ENCODE measurements around the gene ATAD3A.
A peak's percentile ranks its signal among the peaks of the same experiment; 100 is the strongest.
"Not testable (repeated sequence)": the region's sequence is repeated elsewhere in the genome, so short reads cannot be mapped to it uniquely, and the experiment has no call there.

ATAD3A gene

GRCh38 chr1:1511533-1512285 lies at the start of gene ATAD3A:
TSS of gene ATAD3A (plus strand) at chr1:1512162. CDS start at chr1:1512269, 107 bp downstream.
- DNase-seq (ENCODE audit: low read depth in 3 of 3, low spot score in 1 of 3), result peak; percentile 86 to 89 (median 88)

DNA sequence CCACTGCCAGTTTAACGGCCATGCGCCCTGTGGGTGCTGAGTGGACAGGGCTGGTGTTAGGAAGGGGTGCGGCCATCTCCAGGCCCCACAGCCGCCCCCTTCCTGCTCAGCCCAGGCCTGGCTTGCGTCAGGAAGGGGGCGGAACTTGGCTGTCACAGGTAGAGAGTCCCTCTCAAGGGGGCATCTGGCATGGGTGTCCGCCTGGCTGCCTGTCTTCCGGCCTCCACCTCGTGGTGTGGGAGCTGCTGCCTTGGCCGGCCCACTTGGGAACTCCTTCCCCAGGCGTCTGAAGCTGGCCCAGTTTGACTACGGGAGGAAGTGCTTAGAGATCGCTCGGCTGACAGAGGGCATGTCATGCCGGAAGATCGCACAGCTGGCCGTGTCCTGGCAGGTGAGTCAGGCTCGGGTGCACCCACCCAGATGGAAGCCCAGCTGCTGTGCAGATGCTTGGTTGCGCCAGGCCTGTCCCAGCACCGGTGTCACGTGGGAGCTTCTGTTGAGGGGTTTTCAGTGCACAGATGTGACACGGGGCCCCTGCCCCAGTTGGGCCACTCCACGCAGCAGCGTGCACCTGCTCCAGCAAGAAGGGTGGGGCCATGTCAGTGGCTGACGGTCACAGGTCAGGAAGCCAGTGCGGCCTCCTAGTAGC lies 49.5 kb upstream of the ATAD3A start:
- DNase-seq (ENCODE audit: low read depth in 3 of 3, low spot score in 1 of 3), result no peak

DNA sequence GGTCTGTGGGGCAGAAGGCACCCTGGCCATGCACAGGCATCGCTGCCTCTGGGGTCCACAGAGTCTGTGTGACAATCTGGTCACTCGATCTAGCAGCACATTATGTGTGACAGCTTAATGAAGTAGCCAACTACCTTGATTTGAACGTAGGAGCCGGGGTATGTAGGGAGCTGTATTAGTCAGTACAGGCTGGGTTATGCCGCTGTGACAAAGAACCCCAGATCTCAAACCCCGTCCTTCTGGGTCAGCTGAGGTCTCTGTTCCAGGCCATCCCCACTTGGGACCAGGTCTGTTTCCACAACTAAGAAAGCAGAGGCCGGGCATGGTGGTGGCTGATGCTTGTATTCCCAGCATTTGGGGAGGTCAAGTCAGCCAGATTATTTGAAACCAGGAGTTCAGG lies 48.6 kb upstream of the ATAD3A start:
- DNase-seq (ENCODE audit: low read depth in 3 of 3, low spot score in 1 of 3), result no peak

GRCh38 chr1:1468196-1468985 lies 43.6 kb upstream of the ATAD3A start:
- not testable (repeated sequence) for DNase-seq (ENCODE audit: low read depth in 3 of 3, low spot score in 1 of 3)

DNA sequence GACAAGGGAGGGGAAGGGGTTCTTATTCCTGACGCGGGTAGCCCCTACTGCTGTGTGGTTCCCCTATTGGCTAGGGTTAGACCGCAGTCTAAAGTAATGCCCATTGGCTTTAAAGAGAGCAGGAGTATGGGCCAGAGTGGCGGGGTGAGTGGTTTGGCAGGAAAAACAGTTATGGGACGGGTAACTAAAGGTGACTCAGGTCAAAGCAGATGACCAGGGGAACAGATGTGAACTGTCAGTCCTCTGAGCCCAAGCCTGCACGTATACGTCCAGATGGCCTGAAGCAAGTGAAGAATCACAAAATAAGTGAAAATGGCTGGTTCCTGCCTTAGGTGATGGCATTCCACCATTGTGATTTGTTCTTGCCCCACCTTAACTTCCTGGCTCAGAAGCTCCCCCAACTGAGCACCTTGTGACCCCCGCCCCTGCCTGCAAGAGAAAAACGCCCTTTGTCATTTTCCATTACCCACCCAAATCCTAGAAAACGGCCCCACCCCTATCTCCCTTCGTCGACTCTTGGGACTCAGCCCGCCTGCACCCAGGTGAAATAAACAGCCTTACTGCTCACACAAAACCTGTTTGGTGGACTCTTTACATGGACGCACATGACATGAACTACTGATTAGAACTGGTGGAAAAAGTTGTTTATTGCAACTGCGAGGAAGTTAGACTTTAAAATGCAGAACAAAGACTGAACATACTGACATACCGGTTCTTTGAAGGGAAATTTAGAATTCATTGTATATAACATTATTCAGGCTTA lies 41.2 kb upstream of the ATAD3A start:
- DNase-seq (ENCODE audit: low read depth in 3 of 3, low spot score in 1 of 3), result no peak

DNA sequence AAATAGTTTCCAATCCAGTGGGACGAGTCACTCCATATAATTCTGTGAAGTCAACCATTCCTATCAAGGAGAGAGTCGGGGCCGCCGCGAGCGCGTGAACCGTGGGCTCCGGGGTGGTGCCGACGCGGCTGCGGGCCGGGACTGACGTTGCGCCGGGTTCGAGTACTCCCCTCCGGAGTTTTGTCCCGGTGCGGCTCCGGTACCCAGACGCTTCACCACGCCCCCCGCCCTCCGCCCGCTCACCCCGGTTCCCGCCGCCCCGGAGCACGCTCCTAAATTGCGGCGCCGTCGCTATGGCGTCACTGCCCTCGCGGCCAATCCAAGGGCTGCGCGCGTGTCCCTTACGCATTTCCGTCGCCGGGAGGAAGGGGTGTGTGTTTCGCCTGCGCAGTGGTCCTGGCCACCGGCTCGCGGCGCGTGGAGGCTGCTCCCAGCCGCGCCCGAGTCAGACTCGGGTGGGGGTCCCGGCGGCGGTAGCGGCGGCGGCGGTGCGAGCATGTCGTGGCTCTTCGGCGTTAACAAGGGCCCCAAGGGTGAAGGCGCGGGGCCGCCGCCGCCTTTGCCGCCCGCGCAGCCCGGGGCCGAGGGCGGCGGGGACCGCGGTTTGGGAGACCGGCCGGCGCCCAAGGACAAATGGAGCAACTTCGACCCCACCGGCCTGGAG lies 40.4 kb upstream of the ATAD3A start, which contains the start of gene ATAD3B:
TSS of gene ATAD3B (plus strand) at position 377 of the 664 bp plus-strand sequence. CDS start at position 497, 120 bp downstream.
- DNase-seq (ENCODE audit: low read depth in 3 of 3, low spot score in 1 of 3), result peak; percentile 64 to 88 (median 81)

DNA sequence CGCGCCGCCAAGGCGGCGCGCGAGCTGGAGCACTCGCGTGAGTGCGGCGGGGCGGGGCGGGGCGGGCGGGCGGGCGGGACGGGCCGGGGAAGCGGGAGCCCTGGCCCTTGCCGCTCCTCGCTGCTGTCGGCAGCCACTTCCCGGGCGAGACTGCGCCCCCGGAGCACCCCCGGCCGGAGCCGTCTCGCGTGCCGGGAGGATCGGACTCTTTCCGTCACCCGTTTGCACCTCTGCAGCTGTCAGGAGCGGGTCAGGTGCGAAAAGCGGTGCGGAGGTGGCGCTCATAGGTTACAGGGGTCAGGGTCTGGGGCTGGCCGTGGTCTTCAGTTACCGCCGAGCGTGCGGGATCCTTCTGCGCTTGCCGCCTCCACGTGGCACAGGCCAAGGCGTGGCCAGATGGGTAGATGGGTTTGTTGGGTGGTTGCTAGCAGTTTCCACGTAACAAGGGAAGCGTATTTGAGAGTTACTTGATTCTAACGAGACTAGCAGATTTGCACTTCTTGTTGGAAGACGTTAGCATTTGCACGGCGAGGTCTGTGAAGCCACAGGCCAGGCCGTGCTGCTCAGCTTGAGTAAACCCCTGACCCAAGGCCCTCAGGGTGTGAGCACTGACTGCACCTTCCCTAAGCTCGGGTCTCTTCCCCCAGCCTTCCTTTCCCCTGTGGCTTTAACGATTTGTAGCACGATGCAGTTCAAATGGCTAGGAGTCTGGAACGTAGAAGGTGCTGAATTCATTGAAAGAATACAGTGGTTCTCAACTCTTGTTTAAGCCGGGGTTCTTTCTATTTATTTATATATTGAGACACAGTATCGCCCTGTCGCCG lies 39.7 kb upstream of the ATAD3A start:
- not testable (repeated sequence) for DNase-seq (ENCODE audit: low read depth in 3 of 3, low spot score in 1 of 3)

DNA sequence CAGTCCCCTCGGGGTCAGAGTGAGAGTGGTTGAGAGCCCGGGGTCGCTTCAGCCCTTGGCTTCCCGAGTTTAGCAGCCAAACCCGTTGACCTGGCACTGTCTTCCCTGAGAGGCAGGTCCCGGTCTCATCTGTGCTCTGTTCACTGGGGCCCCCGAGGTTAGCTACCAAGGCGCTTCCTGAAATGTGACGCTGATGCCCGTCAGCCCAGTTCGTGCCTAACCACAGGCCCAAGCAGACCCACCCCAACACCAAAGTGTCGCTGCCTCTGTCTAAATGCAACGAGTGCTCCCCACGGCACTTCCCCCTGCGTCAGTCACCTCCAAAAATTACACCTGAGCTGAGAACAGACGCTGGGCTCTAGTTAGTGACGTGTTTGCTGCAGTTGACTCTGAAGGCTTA lies 36.0 kb upstream of the ATAD3A start:
- not testable (repeated sequence) for DNase-seq (ENCODE audit: low read depth in 3 of 3, low spot score in 1 of 3)

- DNase-seq (ENCODE audit: low read depth in 3 of 3, low spot score in 1 of 3), result no peak
Measured at GRCh38 chr1:1477206-1477605, 34.8 kb upstream of the ATAD3A start.

- no peak for DNase-seq (ENCODE audit: low read depth in 3 of 3, low spot score in 1 of 3)
Measured at GRCh38 chr1:1479547-1480487, 32.1 kb upstream of the ATAD3A start.

DNA sequence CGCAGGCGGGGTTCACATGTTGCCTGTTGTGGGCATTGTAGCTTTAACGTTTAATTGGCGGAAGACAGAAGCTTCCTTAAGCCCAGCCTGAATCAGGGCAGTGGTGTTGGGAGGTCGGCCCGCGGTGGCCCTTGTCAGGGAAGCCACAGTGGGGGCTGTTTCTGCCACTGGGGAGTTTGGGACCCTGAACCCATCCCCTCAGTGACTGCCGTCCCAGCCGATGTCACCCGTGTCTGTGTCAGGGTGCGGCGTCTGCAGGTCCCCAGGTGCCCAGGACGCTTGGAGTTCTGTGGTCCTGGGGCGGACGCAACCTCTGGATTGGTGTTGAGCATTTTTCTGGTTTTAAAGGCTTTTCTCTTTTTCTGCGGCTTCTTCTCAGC lies 31.5 kb upstream of the ATAD3A start:
- DNase-seq (ENCODE audit: low read depth in 3 of 3, low spot score in 1 of 3), result not testable (repeated sequence)

GRCh38 chr1:1481811-1482210 lies 30.2 kb upstream of the ATAD3A start:
- DNase-seq (ENCODE audit: low read depth in 3 of 3, low spot score in 1 of 3), result not testable (repeated sequence)

GRCh38 chr1:1482856-1483255 lies 29.1 kb upstream of the ATAD3A start:
- no peak for DNase-seq (ENCODE audit: low read depth in 3 of 3, low spot score in 1 of 3)

- no peak for DNase-seq (ENCODE audit: low read depth in 3 of 3, low spot score in 1 of 3)
Measured at GRCh38 chr1:1483714-1484113, 28.2 kb upstream of the ATAD3A start.

DNA sequence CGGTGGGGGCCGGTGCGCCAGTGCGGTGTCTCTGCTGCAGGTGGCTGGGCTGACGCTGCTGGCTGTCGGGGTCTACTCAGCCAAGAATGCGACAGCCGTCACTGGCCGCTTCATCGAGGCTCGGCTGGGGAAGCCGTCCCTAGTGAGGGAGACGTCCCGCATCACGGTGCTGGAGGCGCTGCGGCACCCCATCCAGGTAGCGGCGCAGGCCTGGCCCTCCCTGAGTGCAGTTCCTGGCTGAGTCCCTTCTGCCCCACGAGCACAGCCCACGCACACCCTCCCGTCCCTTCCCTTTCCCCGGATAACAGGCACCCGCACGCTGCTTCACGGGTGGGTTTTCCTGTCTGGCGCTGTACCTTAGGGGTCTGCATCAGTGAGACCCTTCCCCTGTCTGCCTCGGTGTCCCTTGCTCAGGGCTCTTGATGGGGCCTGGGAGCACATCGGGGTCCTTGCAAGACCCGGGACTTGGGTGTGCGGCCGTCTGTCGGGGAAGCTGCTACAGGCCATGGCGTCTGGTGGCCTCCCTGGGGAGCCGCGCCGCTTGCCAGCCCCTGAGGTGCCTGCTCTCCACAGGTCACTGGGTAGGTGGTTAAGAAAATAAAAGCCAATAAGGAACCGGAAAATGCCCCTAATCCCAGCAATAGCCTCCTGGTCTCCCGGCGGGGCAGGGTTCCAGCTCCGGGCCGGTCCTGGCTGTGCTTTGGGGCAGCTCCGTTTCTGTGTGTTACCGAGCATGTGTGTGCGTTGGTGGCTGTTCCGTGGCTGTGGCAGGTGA lies 26.8 kb upstream of the ATAD3A start:
- not testable (repeated sequence) for DNase-seq (ENCODE audit: low read depth in 3 of 3, low spot score in 1 of 3)

DNA sequence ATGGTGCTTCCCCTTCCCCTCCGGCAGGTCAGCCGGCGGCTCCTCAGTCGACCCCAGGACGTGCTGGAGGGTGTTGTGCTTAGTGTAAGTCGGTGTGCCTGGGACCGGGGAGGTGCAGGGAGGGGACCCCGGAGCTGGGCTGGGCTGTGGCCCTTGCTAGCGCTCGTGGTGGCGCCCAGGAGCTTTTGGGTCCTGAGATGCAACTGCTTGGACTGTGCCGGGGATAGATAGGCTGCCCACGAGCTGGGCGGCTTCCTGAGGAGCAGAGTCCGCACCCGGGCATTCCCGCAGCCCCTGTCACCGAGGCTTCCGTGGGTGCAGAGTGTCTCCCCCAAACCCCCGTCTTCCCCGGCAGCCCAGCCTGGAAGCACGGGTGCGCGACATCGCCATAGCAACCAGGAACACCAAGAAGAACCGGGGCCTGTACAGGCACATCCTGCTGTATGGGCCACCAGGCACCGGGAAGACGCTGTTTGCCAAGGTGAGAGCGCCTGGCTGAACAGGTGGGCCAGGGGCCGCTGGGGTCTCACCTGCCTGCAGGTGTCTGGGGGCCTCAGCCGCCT lies 26.1 kb upstream of the ATAD3A start:
- not testable (repeated sequence) for DNase-seq (ENCODE audit: low read depth in 3 of 3, low spot score in 1 of 3)

DNA sequence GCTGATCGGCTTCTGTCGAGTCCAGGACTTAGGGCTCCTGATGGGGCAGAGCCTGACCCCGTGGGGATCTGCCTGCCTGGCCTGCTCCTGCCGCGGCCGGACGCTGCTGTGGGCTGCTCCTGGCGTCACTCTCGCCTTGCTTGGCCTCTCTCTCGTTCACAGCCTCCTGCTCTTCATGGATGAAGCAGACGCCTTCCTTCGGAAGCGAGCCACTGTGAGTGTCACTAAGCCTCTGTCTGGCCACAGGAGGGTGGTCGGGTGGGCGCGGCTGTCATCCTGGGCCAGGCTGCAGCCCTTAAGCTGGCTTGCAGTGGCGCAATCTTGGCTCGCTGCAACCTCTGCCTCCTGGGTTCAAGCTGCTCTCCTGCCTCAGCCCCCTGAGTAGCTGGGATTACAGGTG lies 24.3 kb upstream of the ATAD3A start:
- no peak for DNase-seq (ENCODE audit: low read depth in 3 of 3, low spot score in 1 of 3)

Measured in stimulated activated CD4-positive, alpha-beta T cell treated with anti-CD3 and anti-CD28 coated beads, TNF-alpha, amount 100 ng/mL, for 1 hour (primary cell).